Adrenal gland (tissue), 12 donors: Measurements from ENCODE around the gene CRHR1. TPM values are rescaled to one million over a fixed set of nuclear protein-coding genes. Genes with fewer than 3 reads are reported as not detected.

ENCODE experiments used
- DNase-seq, 7 donors: peaks; one replicate each; pipeline ENCODE4 v3.0.0-alpha.2; 2019 to 2020
- H3K27ac ChIP-seq, 5 donors: fragments of 200-600 bp; sonication (generic) in 4 of 5; 1 replicate in 3 of 5; 2 replicates in 2 of 5; pipeline versions ENCODE4 v1.5.1 to v1.8.0; 2016 to 2020; ENCODE audit warnings: mild to moderate bottlenecking in 1 of 5
- H3K27me3 ChIP-seq: fragments of 200-600 bp; 2 replicates; pipeline ENCODE4 v1.8.0; 2021
- H3K36me3 ChIP-seq, 2 donors: fragments of 200-600 bp; replicated peaks in 1 of 2; 1 replicate in 1 of 2; 2 replicates in 1 of 2; pipeline versions ENCODE4 v1.5.1 to v1.8.0; 2018 to 2022
- H3K4me1 ChIP-seq, 2 donors: fragments of 200-600 bp; replicated peaks in 1 of 2; 1 replicate in 1 of 2; 2 replicates in 1 of 2; pipeline versions ENCODE4 v1.5.1 to v1.8.0; 2018 to 2021
- H3K4me3 ChIP-seq, 4 donors: fragments of 200-600 bp; sonication (generic) in 3 of 4; one replicate each; pipeline ENCODE4 v1.5.1; 2016 to 2018
- H3K9me3 ChIP-seq, 3 donors: fragments of 200-600 bp; sonication (generic) in 1 of 3; replicated peaks in 1 of 3; 1 replicate in 2 of 3; 2 replicates in 1 of 3; pipeline versions ENCODE4 v1.5.1 to v1.8.0; 2016 to 2021
- CTCF ChIP-seq, 6 experiments: fragments of 450-650 bp in 4 of 6; fragments of 200-600 bp in 2 of 6; sonication (generic) in 1 of 6; IDR thresholded peaks; 1 replicate in 5 of 6; 2 replicates in 1 of 6; pipeline versions ENCODE4 v1.5.1 to v1.8.0; 2016 to 2021; ENCODE audit warnings: antibody characterized with exemption in 6 of 6, mild to moderate bottlenecking in 2 of 6, moderate library complexity in 1 of 6
- POLR2A ChIP-seq, 2 donors: fragments of 450-650 bp; IDR thresholded peaks; one replicate each; pipeline ENCODE4 v1.6.1; 2017; ENCODE audit warnings: antibody characterized with exemption in 2 of 2, mild to moderate bottlenecking in 2 of 2, moderate library complexity in 1 of 2
- WGBS, 4 donors: extraction: QIAGEN DNeasy Blood & Tissue Kit in 2 of 4; methylation state at CpG; one replicate each; pipeline versions ENCODE4 v1.1.5 to v1.1.7; 2013 to 2017; 5-methylcytosine and 5-hydroxymethylcytosine counted together
- intact Hi-C, 2 donors: fragments of 100-400 bp; cut with DNase I; formaldehyde crosslinking; loops; one replicate each; pipeline versions ENCODE4 v1.14.1 to v1.15.0; 2022 to 2023
- polyA plus RNA-seq, 3 donors: library from polyadenylated mRNA; stranded (reverse); fragments of 200-250 nt in 2 of 3; fragments of 350-450 nt in 1 of 3; fragmentation: Illumina TruSeq in 1 of 3; extraction: RNeasy Lipid Tissue Mini Kit (QIAGEN cat#74804) in 1 of 3; gene quantifications; one replicate each; pipeline ENCODE4 v1.2.3, GENCODE V29; 2013 to 2014
- total RNA-seq, 9 donors: library from RNA; depleted of rRNA in 4 of 9; stranded (reverse); fragments of >200 nt in 4 of 9; fragments of 120-200 nt in 1 of 9; fragmentation: NEBNext Ultra II Directional in 1 of 9; extraction: Animal tissue kit (Norgen Biotek cat#: 25700) in 1 of 9; gene quantifications; one replicate each; pipeline versions ENCODE4 v1.1.0 to v1.2.4, GENCODE V29; 2013 to 2023
- donor health status: healthy with polysubstance abuse.
- donor health status: Bipolar disorder and iron deficiency.
- donor health status: DM: yes; HTN: yes; CAD: no.
- donor health status: DM: no; HTN: no; CAD: no.
- donor health status: DM: no; HTN: no; CAD: no.
- donor health status: DM: yes; HTN: yes; CAD: no.

CRHR1 gene
- total and polyA plus RNA-seq, 12 donors: 0.27 TPM; not detected in 11

GRCh38 chr17:45788057-45788456, 3.9 kb downstream of the CRHR1 start:
- no peak for DNase-seq
- Histone ChIP-seq H3K27ac (no peak overlapping the region), H3K36me3 (no peaks in the 10 kb centered on the region), H3K4me1 (peaks cover 18 to 23% of the 10 kb centered on the region in 2 donors), H3K4me3 (no peak overlapping the region), H3K27me3 (peaks cover 42% of the 10 kb centered on the region), H3K9me3 (no peaks in the 10 kb centered on the region)
- intact Hi-C loops: no loop called here
- TF ChIP-seq POLR2A (IDR thresholded peaks at IDR 0.05): no peak
- no peak for TF ChIP-seq CTCF (IDR thresholded peaks at IDR 0.05)
- 63 to 81% (median 73%) methylated on average over 1 to 3 of the region's 3 CpGs for WGBS, 4 donors

- intact Hi-C loops: no loop called here
- peaks cover 5 to 7% of the 10 kb centered on the region in 2 donors for H3K4me1 ChIP-seq
- TF ChIP-seq POLR2A (IDR thresholded peaks at IDR 0.05) (no peak), CTCF (IDR thresholded peaks at IDR 0.05) (no peak)
- H3K4me3 ChIP-seq: no peak overlapping the region
- WGBS, 4 donors: 46 to 51% (median 50%) methylated on average over 3 of the region's 3 CpGs
- H3K27me3 ChIP-seq: peaks cover 28% of the 10 kb centered on the region
- H3K27ac ChIP-seq: no peak overlapping the region
- no peaks in the 10 kb centered on the region for H3K9me3 ChIP-seq
- DNase-seq: no peak
- H3K36me3 ChIP-seq: no peaks in the 10 kb centered on the region
These were observed 5.8 kb downstream of the CRHR1 start for GRCh38 chr17:45789874-45790273.

- intact Hi-C loops: no loop called here
- TF ChIP-seq POLR2A (IDR thresholded peaks at IDR 0.05) (no peak), CTCF (IDR thresholded peaks at IDR 0.05) (no peak)
- H3K36me3 ChIP-seq: no peaks in the 10 kb centered on the region
- DNase-seq: no peak
- peaks cover 0 to 1% of the 10 kb centered on the region in 2 donors for H3K4me1 ChIP-seq
- H3K9me3 ChIP-seq: no peaks in the 10 kb centered on the region
- H3K27ac ChIP-seq: no peak overlapping the region
- H3K4me3 ChIP-seq: no peak overlapping the region
- H3K27me3 ChIP-seq: peaks cover 26% of the 10 kb centered on the region
- 54 to 64% (median 62%) methylated on average over 8 to 11 of the region's 11 CpGs for WGBS, 4 donors
These were observed 6.3 kb downstream of the CRHR1 start for GRCh38 chr17:45790296-45790922.

GRCh38 chr17:45791041-45791582, 7.0 kb downstream of the CRHR1 start:
- H3K27ac ChIP-seq: no peak overlapping the region
- peaks cover 26% of the 10 kb centered on the region for H3K27me3 ChIP-seq
- TF ChIP-seq POLR2A (IDR thresholded peaks at IDR 0.05): no peak
- no peak for TF ChIP-seq CTCF (IDR thresholded peaks at IDR 0.05)
- intact Hi-C loops: no loop called here
- no peaks in the 10 kb centered on the region for H3K4me1 ChIP-seq
- no peak overlapping the region for H3K4me3 ChIP-seq
- no peak for DNase-seq
- no peaks in the 10 kb centered on the region for H3K9me3 ChIP-seq
- H3K36me3 ChIP-seq: no peaks in the 10 kb centered on the region
- 30 to 41% (median 35%) methylated on average over 8 of the region's 8 CpGs for WGBS, 4 donors
